ENCODE data around the gene LRRC56.

The LRRC56 gene, protein sequence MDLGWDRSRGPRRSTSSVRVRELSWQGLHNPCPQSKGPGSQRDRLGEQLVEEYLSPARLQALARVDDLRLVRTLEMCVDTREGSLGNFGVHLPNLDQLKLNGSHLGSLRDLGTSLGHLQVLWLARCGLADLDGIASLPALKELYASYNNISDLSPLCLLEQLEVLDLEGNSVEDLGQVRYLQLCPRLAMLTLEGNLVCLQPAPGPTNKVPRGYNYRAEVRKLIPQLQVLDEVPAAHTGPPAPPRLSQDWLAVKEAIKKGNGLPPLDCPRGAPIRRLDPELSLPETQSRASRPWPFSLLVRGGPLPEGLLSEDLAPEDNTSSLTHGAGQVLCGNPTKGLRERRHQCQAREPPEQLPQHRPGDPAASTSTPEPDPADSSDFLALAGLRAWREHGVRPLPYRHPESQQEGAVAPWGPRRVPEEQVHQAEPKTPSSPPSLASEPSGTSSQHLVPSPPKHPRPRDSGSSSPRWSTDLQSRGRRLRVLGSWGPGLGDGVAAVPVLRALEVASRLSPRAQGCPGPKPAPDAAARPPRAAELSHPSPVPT

GRCh38 chr11:536841-537621, at the start of gene LRRC56:
Gene LRRC56, plus strand, starts transcription at chr11:537527. Its CDS starts 3,158 bp downstream, at chr11:540685.
- peak; percentile 80 for DNase-seq (ENCODE audit: low read depth)

DNA sequence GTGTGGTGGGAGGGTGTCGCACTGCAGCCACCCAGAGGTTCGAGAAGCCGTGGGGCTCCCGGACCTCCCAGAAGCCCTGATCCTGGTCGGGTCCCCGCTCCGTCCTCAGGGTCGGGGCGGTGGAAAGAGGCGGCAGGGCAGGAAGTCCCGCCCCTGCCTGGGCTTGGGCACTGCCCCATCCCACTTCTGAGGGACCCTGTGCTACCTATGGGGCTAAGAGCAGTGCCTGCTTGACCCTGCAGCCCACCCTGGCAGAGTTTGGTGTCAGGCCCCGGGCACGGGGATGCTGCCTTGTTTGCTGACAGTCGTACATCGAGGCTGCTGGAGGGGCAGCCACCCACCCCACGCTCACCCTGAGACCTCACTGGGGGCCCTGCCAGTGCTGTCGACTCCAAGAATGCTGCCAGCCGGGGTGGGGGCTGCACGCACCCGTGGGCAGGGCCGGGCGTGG, 49.7 kb upstream of the LRRC56 start:
- no peak for DNase-seq (ENCODE audit: low read depth)

DNA sequence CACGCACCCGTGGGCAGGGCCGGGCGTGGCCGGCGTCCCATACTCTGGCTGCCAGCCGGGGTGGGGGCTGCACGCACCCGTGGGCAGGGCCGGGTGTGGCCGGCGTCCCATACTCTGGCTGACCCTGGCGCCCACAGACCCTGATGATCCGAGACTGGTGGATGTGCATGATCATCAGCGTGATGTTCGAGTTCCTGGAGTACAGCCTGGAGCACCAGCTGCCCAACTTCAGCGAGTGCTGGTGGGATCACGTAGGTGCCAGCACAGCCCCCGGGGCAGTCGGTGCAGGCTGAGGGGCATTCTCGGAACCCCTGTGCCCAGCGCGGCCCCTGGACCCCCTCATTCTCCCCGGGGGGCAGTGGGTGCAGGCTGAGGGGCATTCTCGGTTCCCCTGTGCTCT, 49.3 kb upstream of the LRRC56 start:
- DNase-seq (ENCODE audit: low read depth), result no peak

GRCh38 chr11:488579-488978, 48.7 kb upstream of the LRRC56 start:
- no peak for DNase-seq (ENCODE audit: low read depth)

- no peak for DNase-seq (ENCODE audit: low read depth)
Measured at GRCh38 chr11:488992-489391, 48.3 kb upstream of the LRRC56 start.

- DNase-seq (ENCODE audit: low read depth), result no peak
Measured at GRCh38 chr11:489610-490185, 47.6 kb upstream of the LRRC56 start.

DNA sequence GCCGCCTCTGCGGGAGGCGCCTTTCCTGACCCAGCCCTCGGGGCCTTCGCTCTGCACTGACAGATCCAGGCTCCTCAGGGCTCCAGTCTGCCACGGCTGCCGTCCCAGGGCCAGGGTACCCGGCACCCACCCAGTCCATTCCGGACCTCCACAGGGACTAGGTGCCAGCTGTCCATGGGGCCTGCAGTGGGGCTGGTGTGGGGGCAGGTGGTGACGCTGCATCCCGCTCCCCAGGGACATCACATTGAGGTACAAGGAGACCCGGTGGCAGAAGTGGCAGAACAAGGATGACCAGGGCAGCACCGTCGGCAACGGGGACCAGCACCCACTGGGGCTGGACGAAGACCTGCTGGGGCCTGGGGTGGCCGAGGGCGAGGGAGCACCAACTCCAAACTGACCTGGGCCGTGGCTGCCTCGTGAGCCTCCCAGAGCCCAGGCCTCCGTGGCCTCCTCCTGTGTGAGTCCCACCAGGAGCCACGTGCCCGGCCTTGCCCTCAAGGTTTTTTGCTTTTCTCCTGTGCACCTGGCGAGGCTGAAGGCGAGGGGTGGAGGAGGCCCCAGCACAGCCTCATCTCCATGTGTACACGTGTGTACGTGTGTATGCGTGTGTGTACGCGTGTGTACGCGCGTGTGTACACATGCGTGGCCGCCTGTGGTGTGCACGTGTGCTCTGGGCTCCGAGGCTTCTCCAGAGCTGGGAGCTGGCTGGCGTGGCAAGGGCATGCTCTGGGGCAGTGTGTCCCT, 47.0 kb upstream of the LRRC56 start:
- no peak for DNase-seq (ENCODE audit: low read depth)

DNA sequence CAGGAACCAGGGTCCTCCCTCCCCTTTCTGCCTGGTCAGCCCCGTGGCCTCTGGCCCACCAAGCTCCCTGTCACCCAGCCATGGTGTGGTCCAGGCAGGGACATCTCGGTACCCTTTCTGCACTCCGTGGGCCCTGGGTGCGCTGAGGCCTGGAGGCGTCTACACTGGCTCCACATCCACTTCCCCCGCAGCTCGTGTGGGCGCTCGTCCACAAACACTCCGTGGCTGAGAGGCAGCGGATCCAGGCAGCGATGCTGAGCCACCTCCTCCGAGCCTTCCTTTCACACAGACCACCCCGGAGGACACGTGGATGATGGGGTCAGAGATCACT, 46.4 kb upstream of the LRRC56 start:
- DNase-seq (ENCODE audit: low read depth), result no peak

- DNase-seq (ENCODE audit: low read depth), result no peak
Measured at GRCh38 chr11:491358-491757, 46.0 kb upstream of the LRRC56 start.

- no peak for DNase-seq (ENCODE audit: low read depth)
Measured at GRCh38 chr11:492427-493226, 44.7 kb upstream of the LRRC56 start.

GRCh38 chr11:494761-495536, 42.4 kb upstream of the LRRC56 start:
- DNase-seq (ENCODE audit: low read depth), result no peak

- DNase-seq (ENCODE audit: low read depth), result no peak
Measured at GRCh38 chr11:495537-495931, 41.8 kb upstream of the LRRC56 start.

- no peak for DNase-seq (ENCODE audit: low read depth)
Measured at GRCh38 chr11:496834-497564, 40.3 kb upstream of the LRRC56 start.

DNA sequence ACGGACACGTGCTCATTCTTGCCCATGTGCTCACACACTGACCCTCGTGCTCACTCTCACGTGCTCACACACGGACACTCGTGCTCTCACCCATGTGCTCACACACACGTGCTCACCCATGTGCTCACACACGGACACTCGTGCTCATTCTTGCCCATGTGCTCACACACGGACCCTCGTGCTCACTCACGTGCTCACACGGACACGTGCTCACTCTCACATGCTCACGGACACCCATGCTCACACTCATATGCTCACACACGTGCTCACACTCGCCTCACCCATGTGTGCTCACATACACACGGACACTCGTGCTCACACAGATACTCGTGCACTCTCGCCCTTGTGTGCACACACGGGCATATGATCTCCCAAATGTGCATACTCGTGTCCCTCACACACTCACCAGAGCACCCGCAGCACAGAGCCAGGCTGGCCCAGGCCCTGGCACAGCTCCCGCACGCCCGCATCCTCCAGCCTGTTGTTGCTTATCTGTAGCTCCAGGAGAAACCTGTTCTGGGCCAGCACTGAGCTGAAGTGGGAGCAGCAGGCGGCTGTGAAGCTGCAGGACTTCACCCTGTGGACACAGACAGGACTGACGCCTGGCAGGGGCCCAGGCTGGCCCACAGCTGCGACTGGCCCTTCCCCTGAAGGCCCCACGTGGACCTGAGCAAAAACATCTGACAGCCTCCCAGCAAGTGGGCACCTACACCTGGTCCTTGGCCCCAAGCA, 39.6 kb upstream of the LRRC56 start:
- DNase-seq (ENCODE audit: low read depth), result no peak

GRCh38 chr11:498297-499181, 38.8 kb upstream of the LRRC56 start:
- DNase-seq (ENCODE audit: low read depth), result no peak

DNA sequence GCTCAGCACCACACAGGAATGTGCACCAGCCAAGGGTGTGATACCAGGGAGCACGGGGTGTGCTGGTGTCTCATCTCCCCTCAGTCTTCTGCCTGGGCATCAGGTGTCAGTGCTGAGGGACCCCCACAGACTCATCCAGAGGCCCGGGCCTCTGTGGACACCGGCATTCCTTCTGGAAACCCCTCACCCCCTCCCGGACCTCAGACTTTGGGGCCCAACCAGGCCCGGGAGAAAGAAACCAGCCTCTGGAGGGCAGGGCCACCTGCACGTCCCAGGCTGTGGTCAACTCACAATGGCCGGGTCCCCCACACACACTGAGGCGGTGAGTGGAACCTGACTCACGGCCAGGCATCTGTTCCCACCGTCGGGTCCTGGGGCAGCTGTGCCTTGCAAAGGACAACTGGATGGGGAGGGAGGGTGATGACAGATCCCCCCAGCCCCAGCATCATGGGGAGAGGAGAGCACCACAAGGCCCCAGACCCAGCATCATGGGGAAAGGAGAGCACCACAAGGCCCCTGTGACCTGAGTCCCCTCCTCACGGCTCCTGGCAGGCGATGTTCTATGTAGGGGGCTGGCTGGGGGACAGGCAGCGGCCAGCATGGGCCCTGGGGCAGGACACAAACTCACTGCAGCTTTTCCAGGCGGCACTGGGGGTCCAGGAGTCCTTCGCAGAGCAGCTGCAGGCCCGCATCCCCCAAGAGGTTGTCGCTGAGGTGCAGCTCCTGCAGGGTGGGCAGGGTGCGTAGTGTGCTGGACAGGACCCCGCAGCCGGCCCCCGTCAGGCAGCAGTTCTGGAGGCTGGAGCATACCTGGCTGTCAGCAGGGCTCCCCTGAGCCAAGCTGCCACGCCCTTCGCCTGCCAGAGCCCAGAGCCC, 37.9 kb upstream of the LRRC56 start:
- DNase-seq (ENCODE audit: low read depth), result no peak
